Myometrial cell (primary cell): ENCODE data around the gene BLVRA. TPM values are rescaled to one million over a fixed set of nuclear protein-coding genes. Genes with fewer than 3 reads are reported as not detected.

Experiments used
- total RNA-seq: library from RNA; depleted of rRNA; stranded (reverse); fragments of >200 nt; gene quantifications from 2 replicates; pipeline ENCODE4 v1.2.3, GENCODE V29; 2015

BLVRA gene
- total RNA-seq = 93.4 and 113 TPM in 2 replicates

DNA sequence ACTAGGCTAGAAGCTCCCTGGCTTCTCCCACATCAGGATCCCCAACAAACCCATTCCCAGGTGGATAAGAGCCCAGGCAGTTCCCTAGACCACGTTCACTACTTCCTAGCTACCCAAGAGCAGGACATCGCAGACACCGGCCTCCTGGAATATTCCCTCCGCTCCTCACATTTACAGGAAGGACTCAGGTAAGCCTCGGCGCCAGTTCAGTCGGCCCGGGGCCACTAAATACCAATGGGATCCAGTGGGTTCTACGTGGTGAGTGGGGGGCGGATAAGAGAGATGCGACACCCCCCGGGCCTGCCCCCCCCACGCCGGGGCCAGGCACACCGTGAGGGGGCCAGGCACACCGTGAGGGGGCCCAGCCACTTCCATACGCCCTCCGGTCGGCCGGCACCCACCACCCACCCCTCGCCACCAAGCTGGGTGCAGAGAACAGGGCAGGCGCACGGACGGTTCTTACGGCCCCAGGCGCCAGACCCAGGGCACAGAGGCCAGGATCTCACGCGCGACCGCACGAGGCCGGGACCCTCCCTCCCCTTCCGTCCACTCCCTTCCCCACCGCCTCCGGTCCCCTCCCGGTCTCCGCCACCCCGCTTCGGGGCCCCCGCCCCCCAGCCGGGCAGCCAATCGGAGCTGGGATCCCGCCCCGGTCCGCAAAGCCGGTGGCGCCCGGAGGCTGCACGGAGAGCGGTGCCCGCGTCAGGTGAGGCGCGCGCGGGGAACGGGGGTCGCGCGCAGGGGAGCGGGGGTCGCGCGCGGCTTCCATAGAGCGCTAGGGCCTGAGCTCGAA, at the start of gene BLVRA:
Gene BLVRA (plus strand): TSS at position 652 of the 793 bp plus-strand sequence. CDS start 12,479 bp downstream, outside the sequence.

GRCh38 chr7:43729214-43729923, 29.1 kb upstream of the BLVRA start, which contains the start of gene COA1:
TSS of gene COA1 (minus strand) at chr7:43729523. CDS start at chr7:43648614, 80,909 bp downstream.

Other genes with a start within 250 kb of the BLVRA start
- gene STK17A, start 175.6 kb upstream of the BLVRA start, total RNA-seq = 60.5 and 70.4 TPM in 2 replicates
- gene COA1, start 29.2 kb upstream of the BLVRA start, total RNA-seq = 46.1 and 51.4 TPM in 2 replicates
- gene MRPS24, start 110.8 kb downstream of the BLVRA start, total RNA-seq = 155 and 184 TPM in 2 replicates
- gene URGCP, start 147.9 kb downstream of the BLVRA start, total RNA-seq = 19.3 and 22.7 TPM in 2 replicates
- gene UBE2D4, start 167.8 kb downstream of the BLVRA start, total RNA-seq = 6.1 and 10.1 TPM in 2 replicates
- gene SPDYE1, start 239.2 kb downstream of the BLVRA start, total RNA-seq = not detected in 2 replicates